GM12875 (cell line): Measurements from ENCODE around the gene RBM33.

Source experiments
- H3K4me3 ChIP-seq: one replicate; pipeline ENCODE4 v1.5.1; 2011; ENCODE audit warnings: low read depth, low read length, control low read depth
- CTCF ChIP-seq: IDR thresholded peaks from 2 replicates; pipeline ENCODE4 v1.5.1; 2011; ENCODE audit warnings: low read depth, mild to moderate bottlenecking, control low read depth, inconsistent platforms, low read length, moderate library complexity, borderline replicate concordance; ENCODE audit not compliant: insufficient read depth

The RBM33 gene

GRCh38 chr7:155745737-155746136 lies 101.3 kb downstream of the RBM33 start:
- no peak overlapping the region for H3K4me3 ChIP-seq
- TF ChIP-seq CTCF, result no peak

GRCh38 chr7:155746188-155746587 lies 101.7 kb downstream of the RBM33 start:
- no peak overlapping the region for H3K4me3 ChIP-seq
- TF ChIP-seq CTCF, result no peak

- no peak overlapping the region for H3K4me3 ChIP-seq
- TF ChIP-seq CTCF, result no peak
These were observed 102.7 kb downstream of the RBM33 start for GRCh38 chr7:155747209-155747608.

- no peak overlapping the region for H3K4me3 ChIP-seq
These were observed 105.1 kb downstream of the RBM33 start for GRCh38 chr7:155749578-155749977.

GRCh38 chr7:155750255-155751125 lies 106.0 kb downstream of the RBM33 start:
- no peak for TF ChIP-seq CTCF
- H3K4me3 ChIP-seq, result no peak overlapping the region

More at GRCh38 chr7:155749578-155749977, 105.1 kb downstream of the RBM33 start:
- no peak for TF ChIP-seq CTCF

- H3K4me3 ChIP-seq, result no peak overlapping the region
- TF ChIP-seq CTCF, result no peak
These were observed 106.9 kb downstream of the RBM33 start for GRCh38 chr7:155751409-155751808.
